Stimulated activated CD8-positive, alpha-beta memory T cell treated with anti-CD3 and anti-CD28 coated beads, Interleukin-2, amount 100 ng/mL, for 48 hours (primary cell): ENCODE data around the gene SNTG2.
"Not testable (repeated sequence)": the region's sequence is repeated elsewhere in the genome, so short reads cannot be mapped to it uniquely, and the experiment has no call there.

ENCODE experiments used
- DNase-seq, 2 donors: peaks; one replicate each; pipeline ENCODE4 v3.0.0-alpha.2; 2020; ENCODE audit warnings: low read depth in 2 of 2

SNTG2 gene

GRCh38 chr2:1374287-1374686 is 423.6 kb downstream of the SNTG2 start:
- no peak for DNase-seq

- no peak for DNase-seq
Observed at GRCh38 chr2:1375794-1376193, 425.1 kb downstream of the SNTG2 start.

- DNase-seq, result no peak
Observed at GRCh38 chr2:1377473-1377872, 426.8 kb downstream of the SNTG2 start.

- DNase-seq, result no peak
Observed at GRCh38 chr2:1378456-1379150, 428.0 kb downstream of the SNTG2 start.

GRCh38 chr2:1381644-1382043 is 431.0 kb downstream of the SNTG2 start:
- DNase-seq, result no peak

GRCh38 chr2:1387954-1388725 is 437.5 kb downstream of the SNTG2 start:
- DNase-seq, result not testable (repeated sequence)

- DNase-seq, result not testable (repeated sequence)
Observed at GRCh38 chr2:1390118-1390517, 439.5 kb downstream of the SNTG2 start.

GRCh38 chr2:1393321-1393720 is 442.7 kb downstream of the SNTG2 start:
- DNase-seq, result no peak

GRCh38 chr2:1394709-1395408 is 444.2 kb downstream of the SNTG2 start:
- no peak for DNase-seq

- DNase-seq, result no peak
Observed at GRCh38 chr2:1397350-1397749, 446.7 kb downstream of the SNTG2 start.

- DNase-seq, result no peak
Observed at GRCh38 chr2:1398191-1398590, 447.5 kb downstream of the SNTG2 start.

- no peak for DNase-seq
Observed at GRCh38 chr2:1400943-1401735, 450.5 kb downstream of the SNTG2 start.

GRCh38 chr2:1402064-1402463 is 451.4 kb downstream of the SNTG2 start:
- no peak for DNase-seq

GRCh38 chr2:1403565-1403964 is 452.9 kb downstream of the SNTG2 start:
- no peak for DNase-seq

GRCh38 chr2:1405124-1405523 is 454.5 kb downstream of the SNTG2 start:
- DNase-seq, result no peak

- no peak for DNase-seq
Observed at GRCh38 chr2:1405967-1406366, 455.3 kb downstream of the SNTG2 start.

- DNase-seq, result no peak
Observed at GRCh38 chr2:1406434-1406833, 455.8 kb downstream of the SNTG2 start.

- DNase-seq, result no peak
Observed at GRCh38 chr2:1407950-1408675, 457.5 kb downstream of the SNTG2 start.

GRCh38 chr2:1413156-1413710 is 462.6 kb downstream of the SNTG2 start, which contains the start of gene TPO:
Gene TPO, plus strand, starts transcription at chr2:1413463. Its CDS starts 946 bp downstream, at chr2:1414409.
- no peak for DNase-seq

GRCh38 chr2:1414121-1414520 is 463.5 kb downstream of the SNTG2 start:
- DNase-seq, result no peak

GRCh38 chr2:1414901-1415300 is 464.3 kb downstream of the SNTG2 start:
- not testable (repeated sequence) for DNase-seq
